ENCODE data around the gene TUSC7. TPM values are rescaled to one million over a fixed set of nuclear protein-coding genes. Genes with fewer than 3 reads are reported as not detected.

TUSC7 gene
- total and polyA plus RNA-seq, 9 donors, result not detected

GRCh38 chr3:116717566-116717965 lies 8.0 kb downstream of the TUSC7 start:
- intact Hi-C loops (cut with DNase I), result no loop called here
- Histone ChIP-seq H3K36me3 (no peaks in the 10 kb centered on the region), H3K4me1 (ENCODE audit: insufficient read depth) (no peaks in the 10 kb centered on the region), H3K27ac (no peak overlapping the region), H3K4me3 (no peak overlapping the region), H3K9me3 (no peaks in the 10 kb centered on the region), H3K27me3 (no peaks in the 10 kb centered on the region)
- TF ChIP-seq POLR2A (IDR thresholded peaks at IDR 0.05) (no peak), CTCF (IDR thresholded peaks at IDR 0.05) (no peak), EP300 (IDR thresholded peaks at IDR 0.05) (no peak)
- DNase-seq, result no peak
- WGBS, 3 donors, result 83 to 93% (median 85%) methylated on average over 1 of the region's 1 CpG

- H3K27ac ChIP-seq, result no peak overlapping the region
- WGBS, 3 donors, result 74 to 80% (median 79%) methylated on average over 2 of the region's 2 CpGs
- H3K4me3 ChIP-seq, result no peak overlapping the region
- no peaks in the 10 kb centered on the region for H3K27me3 ChIP-seq
- no peak for DNase-seq
- no peaks in the 10 kb centered on the region for H3K36me3 ChIP-seq
- intact Hi-C loops (cut with DNase I), result no loop called here
- no peaks in the 10 kb centered on the region for H3K9me3 ChIP-seq
- TF ChIP-seq CTCF (IDR thresholded peaks at IDR 0.05) (no peak), EP300 (IDR thresholded peaks at IDR 0.05) (no peak), POLR2A (IDR thresholded peaks at IDR 0.05) (no peak)
- H3K4me1 ChIP-seq (ENCODE audit: insufficient read depth), result no peaks in the 10 kb centered on the region
Observed at GRCh38 chr3:116728454-116728853, 18.9 kb downstream of the TUSC7 start.

- Histone ChIP-seq H3K27ac (no peak overlapping the region), H3K4me3 (no peak overlapping the region), H3K9me3 (no peaks in the 10 kb centered on the region), H3K36me3 (no peaks in the 10 kb centered on the region), H3K4me1 (ENCODE audit: insufficient read depth) (no peaks in the 10 kb centered on the region), H3K27me3 (no peaks in the 10 kb centered on the region)
- intact Hi-C loops (cut with DNase I), result no loop called here
- WGBS, 3 donors, result 94 to 97% (median 97%) methylated on average over 2 of the region's 2 CpGs
- TF ChIP-seq POLR2A (IDR thresholded peaks at IDR 0.05) (no peak), CTCF (IDR thresholded peaks at IDR 0.05) (no peak), EP300 (IDR thresholded peaks at IDR 0.05) (no peak)
- DNase-seq, result no peak
Observed at GRCh38 chr3:116734243-116734642, 24.7 kb downstream of the TUSC7 start.

- H3K27me3 ChIP-seq, result no peaks in the 10 kb centered on the region
- WGBS, 3 donors, result 46 to 91% (median 48%) methylated on average over 2 of the region's 2 CpGs
- no peak overlapping the region for H3K27ac ChIP-seq
- H3K9me3 ChIP-seq, result no peaks in the 10 kb centered on the region
- no peaks in the 10 kb centered on the region for H3K36me3 ChIP-seq
- TF ChIP-seq CTCF (IDR thresholded peaks at IDR 0.05), result no peak
- no peak for TF ChIP-seq EP300 (IDR thresholded peaks at IDR 0.05)
- TF ChIP-seq POLR2A (IDR thresholded peaks at IDR 0.05), result no peak
- no peak for DNase-seq
- no peaks in the 10 kb centered on the region for H3K4me1 ChIP-seq (ENCODE audit: insufficient read depth)
- H3K4me3 ChIP-seq, result no peak overlapping the region
- intact Hi-C loops (cut with DNase I), result no loop called here
Observed at GRCh38 chr3:116739678-116740077, 30.1 kb downstream of the TUSC7 start.

GRCh38 chr3:116740293-116740692 lies 30.7 kb downstream of the TUSC7 start:
- DNase-seq, result no peak
- no peak overlapping the region for H3K27ac ChIP-seq
- H3K9me3 ChIP-seq, result no peaks in the 10 kb centered on the region
- TF ChIP-seq EP300 (IDR thresholded peaks at IDR 0.05), result no peak
- TF ChIP-seq CTCF (IDR thresholded peaks at IDR 0.05), result no peak
- no peak for TF ChIP-seq POLR2A (IDR thresholded peaks at IDR 0.05)
- no peak overlapping the region for H3K4me3 ChIP-seq
- no peaks in the 10 kb centered on the region for H3K4me1 ChIP-seq (ENCODE audit: insufficient read depth)
- intact Hi-C loops (cut with DNase I), result no loop called here
- H3K36me3 ChIP-seq, result no peaks in the 10 kb centered on the region
- WGBS, 3 donors, result 86 to 92% (median 87%) methylated on average over 2 of the region's 2 CpGs
- H3K27me3 ChIP-seq, result no peaks in the 10 kb centered on the region
